MM.1S (cell line): ENCODE data around the gene MYO9A.
"Not testable (repeated sequence)": the region's sequence is repeated elsewhere in the genome, so short reads cannot be mapped to it uniquely, and the experiment has no call there.

ENCODE experiments used
- DNase-seq: peaks from one replicate; pipeline ENCODE4 v3.0.0-alpha.2; 2015
- H2AFZ ChIP-seq: fragments of 300-600 bp; sonication (generic); 2 replicates; pipeline ENCODE4 v1.6.0; 2016; ENCODE audit warnings: antibody characterized with exemption, low read length
- H3F3A ChIP-seq: fragments of 300-600 bp; sonication (generic); 2 replicates; pipeline ENCODE4 v1.6.1; 2016; ENCODE audit warnings: mild to moderate bottlenecking, antibody characterized with exemption, low read length, moderate library complexity, mixed read lengths; ENCODE audit not compliant: insufficient read depth
- H3K27ac ChIP-seq: fragments of 300-600 bp; sonication (generic); 2 replicates; pipeline ENCODE4 v1.5.1; 2016; ENCODE audit warnings: mild to moderate bottlenecking, low read length
- H3K27me3 ChIP-seq: fragments of 300-600 bp; sonication (generic); replicated peaks from 2 replicates; pipeline ENCODE4 v1.6.0; 2016; ENCODE audit warnings: low read length; ENCODE audit not compliant: insufficient read depth
- H3K36me3 ChIP-seq: fragments of 300-600 bp; sonication (generic); replicated peaks from 2 replicates; pipeline ENCODE4 v1.6.1; 2016; ENCODE audit warnings: mild to moderate bottlenecking, low read length, mixed read lengths; ENCODE audit not compliant: insufficient read depth
- H3K4me1 ChIP-seq: fragments of 300-600 bp; sonication (generic); 2 replicates; pipeline ENCODE4 v1.6.1; 2016; ENCODE audit warnings: low read length, mixed read lengths
- H3K4me2 ChIP-seq: fragments of 300-600 bp; sonication (generic); 2 replicates; pipeline ENCODE4 v1.6.0; 2016; ENCODE audit warnings: low read depth, low read length
- H3K4me3 ChIP-seq: fragments of 300-600 bp; sonication (generic); 2 replicates; pipeline ENCODE4 v1.5.1; 2016; ENCODE audit warnings: low read length, mixed read lengths
- H3K79me2 ChIP-seq: fragments of 300-600 bp; sonication (generic); 2 replicates; pipeline ENCODE4 v1.6.1; 2016; ENCODE audit warnings: mixed run types, low read length, mixed read lengths
- H3K9ac ChIP-seq: fragments of 300-600 bp; sonication (generic); 2 replicates; pipeline ENCODE4 v1.6.1; 2016; ENCODE audit warnings: low read length, mixed read lengths
- H3K9me2 ChIP-seq: fragments of 300-600 bp; sonication (generic); replicated peaks from 2 replicates; pipeline ENCODE4 v1.6.1; 2016; ENCODE audit warnings: mild to moderate bottlenecking, low read length, mixed read lengths; ENCODE audit not compliant: insufficient read depth
- H3K9me3 ChIP-seq: fragments of 300-600 bp; sonication (generic); replicated peaks from 2 replicates; pipeline ENCODE4 v1.6.1; 2016; ENCODE audit warnings: mild to moderate bottlenecking, low read length, mixed read lengths; ENCODE audit not compliant: insufficient read depth
- H4K20me1 ChIP-seq: fragments of 300-600 bp; sonication (generic); 2 replicates; pipeline ENCODE4 v1.6.1; 2016; ENCODE audit warnings: mild to moderate bottlenecking, low read length, moderate library complexity, mixed read lengths; ENCODE audit not compliant: insufficient read depth
- EZH2 ChIP-seq: fragments of 300-600 bp; sonication (generic); optimal IDR thresholded peaks from 2 replicates; pipeline ENCODE3; 2017; ENCODE audit warnings: low read depth, mild to moderate bottlenecking, antibody characterized with exemption, low read length, mixed read lengths
- EZH2phosphoT487 ChIP-seq: fragments of 300-600 bp; sonication (generic); IDR thresholded peaks from 2 replicates; pipeline ENCODE4 v1.6.1; 2018; ENCODE audit warnings: antibody characterized with exemption, low read length
- TF ChIP-seq, protein P1 (sequence below): fragments of 300-600 bp; sonication (generic); IDR thresholded peaks from 2 replicates; pipeline ENCODE4 v1.5.1; 2016; ENCODE audit warnings: antibody characterized with exemption, low read length, mixed read lengths

The MYO9A gene

GRCh38 chr15:72077950-72078349, 40.0 kb downstream of the MYO9A start:
- H2AFZ ChIP-seq = no peak overlapping the region
- no peaks in the 10 kb centered on the region for H3F3A ChIP-seq
- TF ChIP-seq, protein P1, sequence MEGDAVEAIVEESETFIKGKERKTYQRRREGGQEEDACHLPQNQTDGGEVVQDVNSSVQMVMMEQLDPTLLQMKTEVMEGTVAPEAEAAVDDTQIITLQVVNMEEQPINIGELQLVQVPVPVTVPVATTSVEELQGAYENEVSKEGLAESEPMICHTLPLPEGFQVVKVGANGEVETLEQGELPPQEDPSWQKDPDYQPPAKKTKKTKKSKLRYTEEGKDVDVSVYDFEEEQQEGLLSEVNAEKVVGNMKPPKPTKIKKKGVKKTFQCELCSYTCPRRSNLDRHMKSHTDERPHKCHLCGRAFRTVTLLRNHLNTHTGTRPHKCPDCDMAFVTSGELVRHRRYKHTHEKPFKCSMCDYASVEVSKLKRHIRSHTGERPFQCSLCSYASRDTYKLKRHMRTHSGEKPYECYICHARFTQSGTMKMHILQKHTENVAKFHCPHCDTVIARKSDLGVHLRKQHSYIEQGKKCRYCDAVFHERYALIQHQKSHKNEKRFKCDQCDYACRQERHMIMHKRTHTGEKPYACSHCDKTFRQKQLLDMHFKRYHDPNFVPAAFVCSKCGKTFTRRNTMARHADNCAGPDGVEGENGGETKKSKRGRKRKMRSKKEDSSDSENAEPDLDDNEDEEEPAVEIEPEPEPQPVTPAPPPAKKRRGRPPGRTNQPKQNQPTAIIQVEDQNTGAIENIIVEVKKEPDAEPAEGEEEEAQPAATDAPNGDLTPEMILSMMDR = no peak
- no peak for TF ChIP-seq EZH2
- TF ChIP-seq EZH2phosphoT487 = no peak
- H3K36me3 ChIP-seq = no peaks in the 10 kb centered on the region
- H3K79me2 ChIP-seq = no peaks in the 10 kb centered on the region
- no peaks in the 10 kb centered on the region for H3K4me1 ChIP-seq
- H3K27me3 ChIP-seq = no peaks in the 10 kb centered on the region
- H3K27ac ChIP-seq = no peak overlapping the region
- H3K9ac ChIP-seq = no peak overlapping the region
- H3K4me2 ChIP-seq = no peak overlapping the region
- H3K9me3 ChIP-seq = no peaks in the 10 kb centered on the region
- no peak for DNase-seq
- H3K9me2 ChIP-seq = no peaks in the 10 kb centered on the region
- no peak overlapping the region for H3K4me3 ChIP-seq
- H4K20me1 ChIP-seq = no peaks in the 10 kb centered on the region

DNA sequence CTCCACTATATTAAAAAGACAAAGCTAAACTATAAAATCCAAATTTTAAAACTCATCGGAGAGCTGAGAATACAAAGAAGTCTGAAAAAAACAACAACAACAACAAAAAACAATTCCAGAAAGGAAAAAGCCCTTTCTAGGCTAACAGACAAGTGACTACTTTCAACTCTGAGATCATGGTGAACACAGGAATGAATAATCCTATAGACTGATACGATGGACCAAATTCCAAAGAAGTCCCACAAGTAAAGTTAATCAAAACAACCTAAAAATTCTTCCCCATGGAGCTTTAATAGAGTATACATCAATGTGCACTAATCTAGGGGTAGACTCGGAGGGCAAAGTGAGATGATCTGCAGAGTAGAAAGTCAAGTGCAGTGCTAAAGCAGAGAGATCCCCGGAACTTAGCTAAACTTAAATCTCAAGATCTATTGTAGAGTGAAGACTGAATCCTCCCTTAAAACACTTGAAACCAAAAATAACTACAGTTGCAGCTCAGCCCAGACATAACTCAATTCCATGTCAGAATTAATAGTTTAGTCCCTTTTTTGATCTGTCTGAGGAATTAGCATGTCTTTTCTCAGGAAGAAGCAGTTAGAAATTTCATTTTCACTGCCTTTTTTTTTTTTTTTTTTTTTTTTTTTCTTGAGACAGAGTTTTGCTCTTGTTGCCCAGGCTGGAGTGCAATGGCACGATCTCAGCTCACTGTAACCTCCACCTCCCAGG, 43.5 kb downstream of the MYO9A start:
- Histone ChIP-seq H3K79me2 (no peaks in the 10 kb centered on the region), H3F3A (no peaks in the 10 kb centered on the region), H3K27ac (no peak overlapping the region)

GRCh38 chr15:72071448-72071825, 46.5 kb downstream of the MYO9A start:
- H4K20me1 ChIP-seq, H3K27ac ChIP-seq, H2AFZ ChIP-seq, H3K4me2 ChIP-seq, H3K4me1 ChIP-seq, H3K79me2 ChIP-seq, H3K9me3 ChIP-seq, H3K9me2 ChIP-seq, H3F3A ChIP-seq, H3K27me3 ChIP-seq, H3K9ac ChIP-seq, DNase-seq, H3K4me3 ChIP-seq, H3K36me3 ChIP-seq: not testable (repeated sequence)

More for the DNA sequence above, 43.5 kb downstream of the MYO9A start:
- DNase-seq = no peak
- Histone ChIP-seq H3K27me3 (no peaks in the 10 kb centered on the region), H3K9ac (no peak overlapping the region), H3K4me1 (no peaks in the 10 kb centered on the region), H3K9me3 (no peaks in the 10 kb centered on the region), H2AFZ (no peak overlapping the region), H3K36me3 (no peaks in the 10 kb centered on the region), H3K4me3 (no peak overlapping the region), H4K20me1 (no peaks in the 10 kb centered on the region), H3K4me2 (no peak overlapping the region), H3K9me2 (no peaks in the 10 kb centered on the region)
- no peak for TF ChIP-seq EZH2
- TF ChIP-seq EZH2phosphoT487 = no peak
- TF ChIP-seq, protein P1 = no peak

GRCh38 chr15:72070817-72071447, 47.0 kb downstream of the MYO9A start:
- DNase-seq = no peak
- H3K79me2 ChIP-seq = no peaks in the 10 kb centered on the region
- no peaks in the 10 kb centered on the region for H3K27me3 ChIP-seq
- no peak overlapping the region for H3K27ac ChIP-seq
- TF ChIP-seq EZH2phosphoT487 (no peak), EZH2 (no peak)
- TF ChIP-seq, protein P1 = no peak
- H3K9me3 ChIP-seq = no peaks in the 10 kb centered on the region
- no peaks in the 10 kb centered on the region for H3F3A ChIP-seq
- H3K4me2 ChIP-seq = no peak overlapping the region
- H3K4me3 ChIP-seq = no peak overlapping the region
- no peaks in the 10 kb centered on the region for H3K9me2 ChIP-seq
- no peaks in the 10 kb centered on the region for H3K36me3 ChIP-seq
- H2AFZ ChIP-seq = no peak overlapping the region
- no peaks in the 10 kb centered on the region for H4K20me1 ChIP-seq
- no peak overlapping the region for H3K9ac ChIP-seq
- no peaks in the 10 kb centered on the region for H3K4me1 ChIP-seq
